DMS79 (cell line): Measurements from ENCODE around the gene SBF2.
"Not testable (repeated sequence)": the region's sequence is repeated elsewhere in the genome, so short reads cannot be mapped to it uniquely, and the experiment has no call there.

Experiments
- DNase-seq: peaks from one replicate; lab custom pipeline; 2025; lab: John Stamatoyannopoulos, UW

The SBF2 gene

DNA sequence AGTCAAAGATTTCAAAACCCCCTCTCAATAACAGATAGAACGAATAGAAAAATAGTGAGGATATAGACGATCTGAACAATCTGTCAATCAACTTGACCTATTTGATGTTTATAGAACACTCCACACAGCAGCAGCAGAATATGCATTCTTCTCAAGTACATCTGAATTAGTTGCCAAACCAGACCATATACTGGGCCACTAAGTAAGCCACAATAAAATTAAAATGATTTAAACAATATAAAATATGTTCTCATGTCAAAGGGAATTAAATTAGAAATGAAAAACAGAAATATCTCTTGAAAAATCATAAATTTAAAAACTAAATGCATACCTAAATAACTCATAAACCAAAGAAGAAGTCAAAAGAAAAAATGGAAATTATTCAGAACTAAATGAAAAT, 229.2 kb downstream of the SBF2 start:
- DNase-seq = no peak

DNA sequence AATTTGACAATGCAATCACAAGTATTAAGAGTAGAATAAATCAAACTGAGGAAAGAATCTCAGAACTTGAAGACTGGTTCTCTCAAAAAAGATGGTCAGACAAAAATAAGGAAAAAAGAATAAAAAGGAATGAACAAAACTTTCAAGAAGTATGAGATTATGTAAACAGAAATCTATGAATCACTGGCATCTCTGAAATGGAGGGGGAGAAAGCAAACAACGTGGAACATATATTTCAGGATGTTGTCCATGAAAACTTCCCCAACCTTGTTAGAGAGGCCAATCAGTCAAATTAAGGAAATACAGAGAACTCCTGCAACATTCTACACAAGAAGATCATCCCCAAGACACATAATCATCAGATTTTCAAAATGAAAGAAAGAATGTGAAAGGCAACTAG, 235.7 kb downstream of the SBF2 start:
- DNase-seq = no peak

DNA sequence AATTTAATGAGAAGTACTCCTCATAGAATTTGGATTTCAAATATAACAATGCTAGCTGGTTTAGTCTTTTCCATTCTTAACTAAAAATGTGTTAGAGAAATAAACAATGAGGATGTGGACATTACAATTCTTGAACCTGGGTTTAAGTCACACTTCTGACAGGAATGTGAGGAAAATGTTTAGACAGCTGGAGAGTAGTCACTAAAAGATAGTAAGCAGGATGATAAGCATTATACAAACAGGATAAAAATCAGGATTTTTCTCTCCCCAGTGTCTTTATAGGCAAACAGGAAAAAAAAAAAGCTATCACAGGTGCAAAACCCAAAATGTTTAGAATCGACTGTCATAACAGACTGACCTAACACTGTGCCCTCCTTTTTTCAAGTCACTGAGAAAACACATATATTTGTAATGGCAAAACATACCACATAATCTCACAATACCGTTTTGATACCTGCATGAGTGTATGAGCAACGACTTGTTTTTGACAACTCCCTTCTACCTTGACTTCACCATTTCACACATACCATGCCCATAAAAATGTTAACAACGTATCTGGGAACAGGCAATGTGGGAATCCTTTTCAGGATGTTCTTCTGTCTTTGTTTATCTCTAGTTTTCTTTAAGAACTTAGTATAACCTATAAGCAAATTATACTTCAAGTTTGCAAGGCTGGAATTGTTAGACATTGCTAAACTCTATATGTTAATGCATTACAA, 242.0 kb downstream of the SBF2 start:
- no peak for DNase-seq

DNA sequence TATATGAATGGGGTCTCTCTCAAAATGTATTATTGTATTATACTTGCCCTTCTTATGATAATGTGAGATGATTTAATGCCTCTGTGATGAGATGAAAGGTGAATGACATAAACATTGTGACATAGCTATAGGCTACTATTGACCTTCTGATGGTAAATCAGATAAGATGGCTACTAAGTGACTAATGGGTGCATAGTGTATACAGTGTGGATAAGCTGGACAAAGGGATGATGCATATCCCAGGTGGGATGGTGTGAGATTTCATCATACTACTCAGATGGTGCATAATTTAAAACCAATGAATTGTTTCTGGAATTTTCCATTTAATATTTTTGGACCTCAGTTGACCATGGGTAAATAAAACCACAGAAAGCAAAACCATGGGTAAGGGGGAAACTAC, 243.5 kb downstream of the SBF2 start:
- DNase-seq = no peak

DNA sequence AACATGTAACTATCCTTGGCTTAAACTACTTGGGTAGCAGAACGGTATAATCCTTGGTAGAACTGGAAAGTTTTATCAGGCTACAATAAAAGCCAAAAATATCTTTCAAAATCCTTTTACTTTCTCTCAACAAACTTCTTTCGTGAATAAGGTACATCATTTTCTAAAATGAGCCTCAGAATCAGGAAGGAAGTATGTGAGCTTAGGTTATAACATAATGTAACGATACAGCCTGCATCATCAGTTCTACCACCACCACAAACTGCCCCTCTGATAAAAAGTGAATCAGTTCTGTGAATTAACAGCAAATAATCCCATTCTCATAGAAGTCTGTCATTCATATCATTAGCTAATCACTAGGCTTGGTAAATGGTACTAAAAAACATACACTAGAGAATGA, 244.3 kb downstream of the SBF2 start:
- no peak for DNase-seq

DNA sequence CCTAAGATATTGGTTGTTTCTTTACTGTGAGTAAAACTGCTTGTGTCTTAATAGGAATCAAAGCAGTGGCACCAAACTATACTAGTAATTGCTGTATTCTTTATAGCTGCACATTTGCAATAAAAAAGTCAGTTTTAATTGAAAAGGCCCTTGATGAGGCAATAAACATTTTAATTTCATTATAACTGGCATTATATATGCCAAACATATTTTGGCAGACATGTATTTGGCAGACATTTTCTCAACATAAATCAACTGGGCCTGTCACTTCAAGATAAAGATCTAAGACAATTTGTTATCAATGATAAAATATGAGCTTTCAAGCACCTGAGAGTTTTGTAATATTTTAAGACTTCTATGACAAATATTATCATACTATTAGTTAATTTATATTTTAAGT, 245.7 kb downstream of the SBF2 start:
- no peak for DNase-seq

DNA sequence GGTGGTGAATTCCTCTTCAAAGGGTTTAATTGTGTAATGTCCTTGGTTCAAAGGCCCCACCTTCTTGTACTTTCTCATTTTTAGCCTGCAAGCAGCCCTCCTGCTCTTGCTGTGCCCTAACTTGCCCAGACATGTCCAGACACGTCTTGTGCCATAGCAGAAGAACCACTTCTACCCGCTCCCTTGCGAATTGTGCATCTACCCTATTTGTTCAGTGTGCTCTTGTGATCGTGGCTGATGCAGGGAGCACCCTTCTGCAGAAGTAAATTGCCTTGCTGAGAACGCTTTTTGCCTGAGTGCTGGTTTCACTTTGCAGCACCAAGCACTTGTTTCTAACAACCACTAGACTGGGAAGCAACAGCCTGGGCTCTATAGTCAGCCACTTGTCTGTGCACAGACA, 249.4 kb downstream of the SBF2 start:
- DNase-seq = no peak

DNA sequence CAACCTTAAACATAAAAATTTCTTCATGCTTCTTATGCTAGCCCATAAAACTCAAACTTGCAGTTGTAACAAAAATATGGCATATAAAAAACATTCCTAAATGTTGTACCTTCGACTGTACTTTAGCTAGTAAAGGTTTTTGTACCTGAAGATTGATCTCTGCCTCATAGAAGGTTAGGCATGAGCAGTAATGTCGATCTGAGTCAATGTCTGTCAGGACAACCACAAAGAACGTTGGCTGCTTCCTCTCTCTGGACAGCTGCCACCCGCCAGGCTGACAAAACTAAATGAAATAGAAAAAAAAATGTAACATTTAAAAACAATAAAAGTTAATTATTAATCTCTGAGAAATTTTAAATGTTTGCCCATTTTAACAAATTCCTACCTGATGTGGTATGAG, 251.3 kb downstream of the SBF2 start:
- DNase-seq = no peak

DNA sequence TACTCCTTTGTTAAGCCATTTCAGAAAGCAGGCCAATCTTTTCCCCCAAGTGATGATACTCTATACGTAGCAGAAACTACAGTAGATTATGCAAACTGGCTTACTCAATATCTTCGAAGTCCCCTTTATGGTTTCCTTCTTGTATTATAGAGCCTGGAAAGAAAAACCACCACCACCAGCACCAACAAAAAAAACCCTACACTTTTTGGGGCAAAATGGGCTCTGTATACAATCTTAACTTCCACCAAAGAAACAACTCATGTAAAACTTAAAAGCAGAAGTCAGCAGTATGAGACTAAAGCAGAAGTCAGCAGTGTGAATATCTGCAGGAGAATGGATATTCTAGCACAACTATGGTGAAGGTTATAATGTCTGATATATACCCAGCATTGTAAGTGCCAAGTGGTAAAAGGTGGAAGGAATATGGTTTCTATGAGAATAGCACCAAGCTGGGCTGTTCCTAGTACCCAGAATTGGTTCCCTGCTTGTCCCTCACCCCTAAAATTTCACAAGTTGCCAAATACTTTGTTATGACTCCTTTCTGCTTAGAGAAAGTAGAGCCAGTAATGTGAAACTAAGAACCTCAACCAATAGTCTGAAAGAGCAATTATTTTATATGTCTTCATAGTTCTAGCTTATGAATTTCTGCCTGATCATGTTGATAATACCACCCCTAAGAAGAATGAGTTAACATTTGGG, 252.1 kb downstream of the SBF2 start:
- no peak for DNase-seq

DNA sequence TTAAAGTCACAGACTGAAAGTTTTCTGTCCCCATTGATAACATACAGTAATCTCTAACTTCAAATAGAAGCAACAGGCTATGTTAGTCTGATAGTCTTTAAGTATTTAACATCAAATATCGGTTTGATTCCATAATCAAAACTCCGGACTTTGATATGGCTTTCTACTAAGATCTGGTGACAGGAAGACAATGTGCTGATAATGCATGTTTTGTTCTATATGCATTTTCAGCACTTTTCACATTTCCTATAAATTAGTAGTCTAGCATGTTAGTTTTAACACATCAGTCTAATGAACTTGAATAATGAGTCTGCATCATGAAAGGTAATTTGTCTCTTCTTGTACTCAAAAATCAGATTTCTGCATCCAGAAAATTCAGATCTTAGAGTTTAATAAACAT, 252.7 kb downstream of the SBF2 start:
- DNase-seq = no peak

DNA sequence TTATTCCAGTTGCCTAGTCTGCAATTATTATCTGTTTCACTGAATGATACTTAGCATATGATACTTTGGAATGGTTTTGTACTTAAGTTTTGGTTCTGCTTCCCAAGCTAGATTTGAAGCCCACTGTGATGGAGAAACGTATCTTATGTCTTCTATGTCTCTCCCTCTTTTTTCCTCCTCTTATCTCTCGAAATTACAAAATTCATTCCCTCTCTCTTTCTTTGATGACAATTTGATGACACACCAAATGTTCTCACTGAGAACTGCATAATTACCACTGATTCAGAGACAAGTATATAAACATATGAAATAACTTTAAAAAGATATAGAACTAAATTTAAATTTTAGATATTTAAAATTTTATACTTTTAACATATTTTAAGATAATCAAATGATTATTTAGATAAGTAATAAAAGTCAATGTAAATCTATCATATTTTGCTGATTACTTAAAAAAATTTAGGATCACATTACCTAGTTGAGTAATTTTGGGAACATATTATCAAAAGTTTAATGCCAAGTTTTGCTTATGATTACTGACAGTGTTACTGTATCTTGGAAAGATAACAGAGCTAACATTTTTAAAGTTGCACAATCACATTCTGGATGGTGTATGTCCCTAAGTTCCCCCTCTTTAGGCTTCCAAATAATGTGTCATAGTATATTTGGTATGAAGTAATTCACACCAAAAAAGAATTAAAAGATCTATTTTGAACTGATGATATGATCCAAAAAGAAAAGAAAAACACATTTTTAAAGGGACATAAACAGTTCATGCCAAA, 255.3 kb downstream of the SBF2 start:
- no peak for DNase-seq

DNA sequence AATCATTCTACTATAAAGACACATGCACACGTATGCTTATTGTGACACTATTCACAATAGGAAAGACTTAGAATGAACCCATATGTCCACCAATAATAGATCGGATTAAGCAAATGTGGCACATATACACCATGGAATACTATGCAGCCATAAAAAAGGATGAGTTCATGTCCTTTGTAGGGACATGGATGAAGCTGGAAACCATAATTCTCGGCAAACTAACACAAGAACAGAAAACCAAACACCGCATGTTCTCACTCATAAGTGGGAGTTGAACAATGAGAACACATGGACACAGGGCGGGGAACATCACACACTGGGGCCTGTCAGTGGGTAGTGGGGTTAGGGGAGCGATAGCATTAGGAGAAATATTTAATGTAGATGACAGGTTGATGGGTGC, 258.1 kb downstream of the SBF2 start:
- not testable (repeated sequence) for DNase-seq

DNA sequence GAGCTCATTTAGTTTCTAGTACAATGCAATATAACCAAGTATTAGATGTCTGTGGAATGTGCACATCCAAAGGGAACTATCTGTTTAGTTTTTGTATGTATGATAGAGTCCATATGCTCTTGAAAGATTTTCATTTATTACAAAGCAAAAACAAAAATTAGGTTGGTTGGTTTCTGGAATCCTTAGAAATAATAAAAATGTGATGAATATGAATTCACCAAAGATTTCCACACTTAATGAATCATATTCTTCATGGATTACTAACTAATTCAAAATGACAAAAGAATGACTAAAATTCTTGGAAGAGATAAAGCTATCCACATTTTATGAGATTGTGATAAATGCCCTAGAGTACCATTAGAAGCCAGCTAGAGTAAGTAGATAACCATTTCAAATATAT, 261.1 kb downstream of the SBF2 start:
- DNase-seq = no peak

DNA sequence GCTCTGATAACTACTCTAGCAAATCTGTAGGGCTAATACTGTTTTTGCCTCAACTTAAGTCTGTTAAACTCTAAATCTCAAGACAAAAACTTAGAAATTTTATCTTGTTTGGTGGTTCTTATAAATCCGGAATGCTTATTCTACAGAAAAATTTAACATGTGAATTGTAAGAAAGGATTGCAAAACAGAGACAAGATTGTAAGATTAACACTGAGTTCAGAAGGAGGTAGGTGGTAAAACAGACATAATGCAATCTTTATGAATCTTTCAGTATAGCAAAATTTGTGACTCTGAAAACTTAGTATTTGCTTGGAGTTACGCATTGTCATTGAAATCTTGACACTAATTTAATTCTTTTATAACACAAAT, 263.9 kb downstream of the SBF2 start:
- DNase-seq = no peak

DNA sequence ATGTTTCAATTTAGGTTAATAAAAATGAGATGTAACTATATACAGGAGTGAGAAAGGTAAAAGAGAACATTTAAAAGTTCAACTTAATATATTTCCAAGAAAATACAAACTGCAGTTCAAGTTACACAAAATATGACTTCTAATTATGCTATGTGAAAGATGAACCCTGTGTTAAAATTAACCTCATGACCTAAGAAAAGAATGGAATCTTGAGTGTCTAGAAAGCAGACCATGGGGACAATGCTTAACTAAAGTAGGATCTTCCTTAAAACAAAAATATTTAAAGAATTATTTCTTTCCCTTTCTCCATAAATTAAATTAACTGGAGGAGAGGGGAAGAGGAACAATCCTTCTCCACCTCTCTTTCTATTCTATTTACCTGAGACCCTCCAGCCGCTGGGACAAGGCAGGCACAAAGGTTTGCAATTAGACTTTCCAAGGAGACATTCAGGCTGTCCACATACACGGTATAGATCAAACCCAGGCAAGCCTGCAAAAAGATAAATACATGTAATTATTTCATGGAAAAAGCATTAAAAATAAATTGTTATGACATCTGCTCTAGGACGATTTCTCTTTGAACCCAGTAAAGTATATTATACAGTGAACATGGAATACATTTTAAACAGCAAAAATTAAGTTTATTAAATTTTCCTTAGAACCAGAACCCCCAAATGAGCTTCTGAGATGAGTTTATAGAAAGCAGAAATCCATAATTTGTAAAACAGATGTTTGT, 264.5 kb downstream of the SBF2 start:
- DNase-seq = no peak

DNA sequence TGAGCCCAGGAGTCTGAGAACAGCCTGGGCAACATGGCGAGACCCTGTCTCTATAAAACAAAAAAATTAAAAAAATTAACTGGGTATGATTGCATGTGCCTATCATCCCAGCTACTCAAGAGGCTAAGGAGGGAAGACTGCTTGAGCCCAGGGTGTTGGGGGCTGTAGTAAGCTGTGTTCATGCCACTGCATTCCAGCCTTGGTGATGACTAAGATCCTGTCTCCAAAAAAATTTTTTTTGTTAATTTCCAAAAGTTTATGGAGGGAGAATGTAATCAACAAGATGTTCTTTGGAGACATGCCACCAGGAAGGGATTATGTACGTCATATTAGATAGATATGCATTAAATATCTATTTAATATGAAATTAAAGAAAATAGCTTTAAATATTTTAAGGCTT, 267.5 kb downstream of the SBF2 start:
- no peak for DNase-seq

DNA sequence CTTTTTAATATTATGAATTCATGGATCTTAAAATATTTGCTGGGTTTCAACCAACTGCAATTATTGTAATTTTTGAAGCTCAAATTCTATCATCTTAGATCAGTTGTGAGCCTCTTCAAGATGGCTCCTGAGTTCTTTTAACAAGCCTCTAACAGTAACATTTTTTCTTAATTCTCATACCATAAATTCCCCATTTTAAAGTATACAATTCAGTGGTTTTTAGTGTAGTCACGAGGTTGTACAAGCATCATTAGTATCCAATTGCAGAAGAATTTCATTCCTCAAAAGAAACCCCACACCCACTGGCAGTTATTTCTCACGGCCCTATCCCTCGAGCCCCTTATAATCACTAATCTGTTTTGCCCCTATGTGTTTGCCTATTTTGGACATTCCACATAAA, 270.8 kb downstream of the SBF2 start:
- DNase-seq = no peak

DNA sequence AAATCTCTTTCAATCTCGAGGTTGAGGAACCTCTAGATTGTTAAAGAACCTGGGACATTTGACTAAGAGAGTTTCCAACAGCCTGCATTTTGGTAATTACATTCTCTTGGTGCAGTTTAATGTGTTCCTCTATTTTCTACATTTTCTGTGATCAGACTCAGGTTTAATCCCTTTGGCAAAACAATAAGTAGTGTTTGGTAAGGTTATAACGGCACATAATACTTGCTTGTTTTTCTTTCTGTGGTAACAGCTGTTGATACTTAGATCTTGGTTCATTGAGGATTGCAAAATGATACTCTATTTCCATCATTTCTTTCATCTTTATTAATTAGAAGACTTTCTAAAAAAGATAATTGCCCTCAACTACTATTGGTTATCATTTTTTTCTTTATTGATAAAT, 271.3 kb downstream of the SBF2 start:
- DNase-seq = no peak

DNA sequence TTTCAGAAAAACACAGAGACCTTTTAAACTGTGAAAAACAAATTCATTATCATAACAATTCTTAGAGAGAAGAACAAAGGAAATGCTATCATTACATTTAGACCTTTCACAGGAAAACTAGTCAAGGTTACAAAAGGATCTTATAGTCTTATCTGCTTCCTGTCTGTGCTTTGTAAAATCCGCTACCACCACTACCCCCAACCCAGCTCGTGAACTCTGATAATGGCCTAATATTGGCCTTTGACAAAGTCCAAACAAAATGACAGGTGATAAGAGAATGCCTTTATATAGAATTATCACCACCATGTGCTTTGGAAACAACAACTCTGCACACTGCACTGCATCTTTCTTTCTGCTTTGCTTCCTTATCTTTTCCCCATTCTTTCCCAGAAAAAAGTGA, 272.5 kb downstream of the SBF2 start:
- DNase-seq = no peak

DNA sequence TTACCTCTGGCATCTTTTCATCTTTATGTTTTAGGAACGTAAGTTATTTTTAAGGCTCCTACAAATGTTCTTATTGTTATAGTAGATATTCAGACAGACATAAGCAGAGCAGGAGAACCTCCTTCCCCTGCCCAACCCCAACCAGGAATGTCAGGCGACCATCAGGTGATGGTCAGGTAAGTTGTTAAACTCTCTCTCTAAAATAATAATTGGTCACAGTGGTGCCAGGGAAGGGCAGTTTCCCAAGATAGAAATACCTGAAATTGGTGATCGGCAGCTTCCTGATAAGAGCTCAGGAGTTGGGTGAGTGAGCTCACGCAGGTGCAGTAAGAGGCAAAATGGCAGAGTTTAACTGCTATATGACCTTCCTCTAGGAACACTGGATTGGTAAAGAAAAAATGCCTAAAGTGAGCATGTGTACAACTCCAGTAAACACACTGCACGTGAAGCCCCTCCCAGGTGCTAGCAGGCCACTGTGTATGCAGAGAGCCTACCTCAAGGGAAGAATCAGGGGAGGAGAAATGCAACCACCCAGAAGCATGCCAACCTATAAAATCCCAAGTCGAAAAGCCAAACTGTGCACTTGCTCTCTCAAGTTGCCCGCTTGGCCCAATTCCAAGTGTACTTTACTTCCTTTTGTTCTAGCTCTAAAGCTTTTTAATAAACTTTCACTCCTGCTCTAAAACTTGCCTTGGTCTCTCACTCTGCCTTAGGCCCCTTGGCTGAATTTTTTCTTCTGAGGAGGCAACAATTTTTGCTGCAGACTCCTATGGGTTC, 273.9 kb downstream of the SBF2 start:
- peak; percentile 24 for DNase-seq

DNA sequence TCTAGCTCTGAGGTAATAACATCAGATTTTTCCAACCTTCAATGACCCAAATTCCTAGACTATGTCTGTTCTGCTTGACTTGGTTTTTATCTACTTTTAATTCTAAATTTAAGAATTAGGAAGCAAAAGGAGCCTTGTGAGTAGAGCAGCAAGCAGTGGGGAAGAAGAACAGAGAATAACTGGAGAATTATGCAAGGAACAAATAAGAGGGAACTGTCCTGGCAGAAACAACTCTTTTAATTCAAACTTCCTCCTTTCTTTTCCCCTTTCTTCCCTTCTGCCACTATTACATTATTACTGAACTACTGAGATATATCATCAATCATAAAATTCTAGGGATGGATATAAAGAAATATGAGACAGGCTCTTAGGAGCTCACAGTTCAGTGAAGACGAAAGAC, 276.1 kb downstream of the SBF2 start:
- DNase-seq = no peak

DNA sequence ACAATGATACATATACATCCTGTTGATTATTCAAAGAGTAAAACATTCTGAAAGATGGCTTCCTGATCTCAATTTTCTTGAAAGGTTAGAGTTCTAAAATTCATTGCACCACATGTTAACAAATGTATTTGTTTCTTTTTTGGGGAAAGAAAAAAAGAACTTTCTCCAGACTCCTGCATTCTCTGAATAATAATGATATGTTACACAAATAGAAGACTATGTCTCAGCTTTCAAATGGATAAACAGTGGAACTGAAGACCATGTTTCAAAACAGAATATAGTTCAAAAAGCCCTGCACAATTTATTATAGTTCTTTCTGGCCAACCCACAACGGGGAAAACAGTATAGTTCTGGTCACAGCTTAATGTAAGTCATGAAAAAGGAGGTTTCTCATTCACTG, 277.0 kb downstream of the SBF2 start:
- no peak for DNase-seq
